Natural killer cell (primary cell): ENCODE data around the gene ZNF296. TPM values are rescaled to one million over a fixed set of nuclear protein-coding genes. Genes with fewer than 3 reads are reported as not detected.

Experiments used
- ATAC-seq, 3 donors: fragments of 150-1000 bp in 2 of 3; fragments of 200-7000 bp in 1 of 3; cut with Tn5 transposase; 1 replicate in 1 of 3; 2 replicates in 2 of 3; pipeline ENCODE4 v1.10.0; 2021; ENCODE audit warnings: mild to moderate bottlenecking in 2 of 3, moderate library complexity in 2 of 3
- DNase-seq, 2 donors: peaks; one replicate each; pipeline versions ENCODE4 v3.0.0 to v3.0.0-alpha.2; 2013 to 2021; ENCODE audit warnings: mixed read lengths in 1 of 2
- H3K27ac ChIP-seq: one replicate; pipeline ENCODE4 v1.5.1; 2013; ENCODE audit warnings: mild to moderate bottlenecking, low read length
- H3K27me3 ChIP-seq: one replicate; pipeline ENCODE4 v1.6.1; 2013; ENCODE audit warnings: low read length; ENCODE audit not compliant: control insufficient read depth, insufficient read depth
- H3K36me3 ChIP-seq: one replicate; pipeline ENCODE4 v1.6.1; 2013; ENCODE audit warnings: low read length; ENCODE audit not compliant: control insufficient read depth, insufficient read depth
- H3K4me1 ChIP-seq: one replicate; pipeline ENCODE4 v1.6.1; 2013; ENCODE audit warnings: low read length; ENCODE audit not compliant: control insufficient read depth, insufficient read depth
- H3K4me3 ChIP-seq: one replicate; pipeline ENCODE4 v1.5.1; 2013; ENCODE audit warnings: low read length
- H3K9me3 ChIP-seq: one replicate; pipeline ENCODE4 v1.6.1; 2013; ENCODE audit warnings: low read length; ENCODE audit not compliant: control insufficient read depth, insufficient read depth
- H3K27ac Mint-ChIP-seq, 2 donors: one replicate each; pipeline ENCODE4 v1.8.0; 2022; ENCODE audit warnings: mild to moderate bottlenecking in 2 of 2, mixed read lengths in 2 of 2, moderate library complexity in 1 of 2
- H3K27me3 Mint-ChIP-seq, 2 donors: one replicate each; pipeline ENCODE4 v1.8.0; 2022; ENCODE audit warnings: low read depth in 2 of 2, mixed read lengths in 2 of 2
- H3K36me3 Mint-ChIP-seq: one replicate; pipeline ENCODE4 v1.8.0; 2022; ENCODE audit warnings: mixed read lengths
- H3K4me1 Mint-ChIP-seq, 2 donors: one replicate each; pipeline ENCODE4 v1.8.0; 2022; ENCODE audit warnings: mixed read lengths in 2 of 2
- H3K4me3 Mint-ChIP-seq: one replicate; pipeline ENCODE4 v1.8.0; 2022; ENCODE audit warnings: mild to moderate bottlenecking, moderate library complexity, mixed read lengths
- H3K9me3 Mint-ChIP-seq, 2 donors: one replicate each; pipeline ENCODE4 v1.8.0; 2022; ENCODE audit warnings: mixed read lengths in 2 of 2
- WGBS: methylation state at CpG from one replicate; pipeline ENCODE4 v1.1.7; 2013; ENCODE audit warnings: missing lambda C conversion rate; ENCODE audit not compliant: insufficient coverage; 5-methylcytosine and 5-hydroxymethylcytosine counted together
- intact Hi-C: fragments of 100-400 bp; cut with micrococcal nuclease; formaldehyde crosslinking; loops from one replicate; pipeline ENCODE4 v1.14.2; 2022
- total RNA-seq, 4 donors: library from RNA; stranded (reverse); fragments of 120-200 nt in 1 of 4; gene quantifications; one replicate each; pipeline versions ENCODE4 v1.2.3 to v1.2.4, GENCODE V29; 2013 to 2022
- TF ChIP-seq, protein P1 (sequence below): fragments of 200-600 bp; IDR thresholded peaks from one replicate; pipeline ENCODE4 v1.8.0; 2022; ENCODE audit warnings: antibody characterized with exemption

Gene ZNF296
- 1 to 10 TPM; 5.1 to 8.0 (median 8.0) TPM for total RNA-seq
- total RNA-seq (2013): 2.4 TPM

DNA sequence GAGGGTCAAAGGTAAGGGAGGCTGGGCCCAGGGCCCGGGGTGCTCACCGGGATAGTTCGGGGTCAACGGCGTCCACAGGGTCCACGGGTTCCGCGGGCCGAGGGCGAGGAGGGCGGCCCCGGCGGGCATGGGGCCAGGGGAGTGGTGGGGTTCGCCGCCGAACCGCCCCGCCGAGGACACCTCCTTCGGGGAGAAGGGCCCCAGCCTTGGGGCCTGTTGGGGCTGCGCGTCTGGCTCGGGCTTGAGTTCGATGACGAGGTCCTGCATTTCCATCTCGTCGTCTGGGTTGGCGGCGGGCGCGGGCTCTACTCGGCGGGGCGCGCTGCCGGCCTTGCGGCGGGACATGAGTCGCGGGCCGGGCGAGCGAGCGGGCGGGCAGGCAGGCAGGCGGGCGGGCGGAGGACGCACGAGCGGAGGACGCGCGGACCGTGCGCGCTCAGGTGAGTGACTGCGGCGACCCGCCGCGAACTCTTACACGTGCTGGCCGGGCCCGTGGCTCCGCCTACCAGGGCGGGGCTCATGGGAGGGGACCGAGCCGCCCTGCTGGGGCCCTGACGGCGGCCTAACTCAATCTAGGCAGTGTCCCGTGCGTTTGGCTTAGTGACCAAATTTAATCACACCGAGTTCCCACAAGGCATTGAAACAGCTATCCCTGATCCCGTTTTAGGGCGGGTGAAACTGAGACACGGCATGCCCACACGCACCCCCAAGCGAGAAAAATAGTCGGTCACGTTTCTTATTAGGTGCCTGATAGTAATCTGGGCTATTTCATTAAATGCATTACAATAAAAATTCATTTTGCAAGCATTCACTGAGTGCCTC, at the start of gene ZNF296:
TSS of gene ZNF296 (minus strand) at position 450 of the 822 bp plus-strand sequence. CDS start at position 345, 105 bp downstream.
- no peaks in the 10 kb centered on the region for H3K27me3 ChIP-seq
- no peaks in the 10 kb centered on the region for H3K9me3 ChIP-seq
- TF ChIP-seq, protein P1, sequence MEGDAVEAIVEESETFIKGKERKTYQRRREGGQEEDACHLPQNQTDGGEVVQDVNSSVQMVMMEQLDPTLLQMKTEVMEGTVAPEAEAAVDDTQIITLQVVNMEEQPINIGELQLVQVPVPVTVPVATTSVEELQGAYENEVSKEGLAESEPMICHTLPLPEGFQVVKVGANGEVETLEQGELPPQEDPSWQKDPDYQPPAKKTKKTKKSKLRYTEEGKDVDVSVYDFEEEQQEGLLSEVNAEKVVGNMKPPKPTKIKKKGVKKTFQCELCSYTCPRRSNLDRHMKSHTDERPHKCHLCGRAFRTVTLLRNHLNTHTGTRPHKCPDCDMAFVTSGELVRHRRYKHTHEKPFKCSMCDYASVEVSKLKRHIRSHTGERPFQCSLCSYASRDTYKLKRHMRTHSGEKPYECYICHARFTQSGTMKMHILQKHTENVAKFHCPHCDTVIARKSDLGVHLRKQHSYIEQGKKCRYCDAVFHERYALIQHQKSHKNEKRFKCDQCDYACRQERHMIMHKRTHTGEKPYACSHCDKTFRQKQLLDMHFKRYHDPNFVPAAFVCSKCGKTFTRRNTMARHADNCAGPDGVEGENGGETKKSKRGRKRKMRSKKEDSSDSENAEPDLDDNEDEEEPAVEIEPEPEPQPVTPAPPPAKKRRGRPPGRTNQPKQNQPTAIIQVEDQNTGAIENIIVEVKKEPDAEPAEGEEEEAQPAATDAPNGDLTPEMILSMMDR: no peak
- Mint-ChIP-seq H3K27me3 (no peaks in the 10 kb centered on the region), H3K4me3 (peak within 1 kb of the TSS; percentile 89), H3K27ac (peak within 1 kb of the TSS; percentile 82 to 89), H3K9me3 (no peaks in the 10 kb centered on the region), H3K4me1 (peaks cover 32 to 51% of the 10 kb centered on the region in 2 donors), H3K36me3 (no peaks in the 10 kb centered on the region)
- H3K27ac ChIP-seq: peak within 1 kb of the TSS; percentile 67
- WGBS: under 1% methylated on average over 80 of the region's 81 CpGs
- ATAC-seq (peak; percentile 64 to 79 (median 70)), DNase-seq (peak; percentile 73 to 88)
- intact Hi-C loops: loop anchor here (1.0 kb wide), 1 partner anchor 16 kb away; no protein-coding TSS in a partner anchor
- H3K4me3 ChIP-seq: peak within 1 kb of the TSS; percentile 48
- H3K36me3 ChIP-seq: peaks cover 14% of the 10 kb centered on the region
- H3K4me1 ChIP-seq: peaks cover 55% of the 10 kb centered on the region

DNA sequence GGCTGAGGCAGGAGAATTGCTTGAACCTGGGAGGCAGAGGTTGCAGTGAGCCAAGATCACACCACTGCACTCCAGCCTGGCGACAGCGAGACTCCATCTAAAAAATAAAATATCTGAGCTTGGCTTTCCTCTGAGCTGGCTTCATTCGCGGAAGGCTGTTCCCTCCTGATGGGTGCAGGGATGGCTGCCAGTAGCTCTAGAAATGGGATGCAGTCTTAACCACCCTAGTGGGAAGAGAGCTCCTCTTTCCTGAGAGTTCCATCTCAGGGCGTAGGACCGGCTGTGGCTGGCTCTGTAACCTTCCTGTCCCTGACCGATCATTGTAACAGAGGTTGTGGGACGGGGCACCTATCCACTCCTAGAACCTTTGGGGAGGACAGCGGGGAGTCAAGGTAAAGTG, 49.1 kb upstream of the ZNF296 start:
- Mint-ChIP-seq H3K27me3 (no peaks in the 10 kb centered on the region), H3K36me3 (no peaks in the 10 kb centered on the region), H3K4me3 (no peak overlapping the region), H3K9me3 (no peaks in the 10 kb centered on the region), H3K4me1 (peaks cover 25 to 42% of the 10 kb centered on the region in 2 donors), H3K27ac (no peak overlapping the region)
- Histone ChIP-seq H3K4me3 (no peak overlapping the region), H3K9me3 (no peaks in the 10 kb centered on the region), H3K36me3 (no peaks in the 10 kb centered on the region), H3K4me1 (peaks cover 23% of the 10 kb centered on the region), H3K27ac (no peak overlapping the region), H3K27me3 (no peaks in the 10 kb centered on the region)
- TF ChIP-seq, protein P1: no peak
- WGBS: 96% methylated on average over 9 of the region's 9 CpGs
- DNase-seq (no peak), ATAC-seq (no peak)
- intact Hi-C loops: no loop called here

DNA sequence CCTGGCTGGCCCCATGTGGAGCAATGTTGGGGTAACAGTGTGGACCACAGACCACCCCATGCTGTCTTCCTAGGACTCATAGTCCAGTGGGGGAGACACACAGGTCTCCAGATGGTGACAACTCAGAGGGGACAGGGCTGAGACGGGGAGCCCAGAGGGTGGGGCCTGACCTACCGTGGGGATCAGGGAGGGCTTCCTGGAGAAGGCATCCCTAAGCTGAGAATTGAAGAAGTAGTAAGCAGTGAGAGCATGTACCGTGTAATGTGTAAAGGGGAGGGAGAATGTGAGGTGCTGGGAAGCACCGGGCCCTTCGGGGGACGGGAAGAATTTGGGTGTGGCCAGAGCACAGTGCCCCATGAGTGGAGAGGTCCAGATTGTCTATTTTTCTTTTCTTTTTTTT, 47.7 kb upstream of the ZNF296 start:
- H3K36me3 Mint-ChIP-seq: no peaks in the 10 kb centered on the region
- Histone ChIP-seq H3K27ac (no peak overlapping the region), H3K9me3 (no peaks in the 10 kb centered on the region), H3K4me1 (peaks cover 30% of the 10 kb centered on the region), H3K36me3 (no peaks in the 10 kb centered on the region), H3K4me3 (no peak overlapping the region), H3K27me3 (no peaks in the 10 kb centered on the region)
- TF ChIP-seq, protein P1: no peak
- no peak overlapping the region for H3K27ac Mint-ChIP-seq
- H3K4me1 Mint-ChIP-seq: peaks cover 26 to 43% of the 10 kb centered on the region in 2 donors
- 91% methylated on average over 6 of the region's 6 CpGs for WGBS
- ATAC-seq (no peak), DNase-seq (no peak)
- no peaks in the 10 kb centered on the region for H3K9me3 Mint-ChIP-seq
- no peak overlapping the region for H3K4me3 Mint-ChIP-seq
- H3K27me3 Mint-ChIP-seq: no peaks in the 10 kb centered on the region
- intact Hi-C loops: no loop called here
